HG03575 (cell line): ENCODE data around the gene DISC1.

Experiments used
- ATAC-seq: cut with Tn5 transposase; IDR thresholded peaks from one replicate; pipeline ENCODE4 v1.9.1; 2021; ENCODE audit not compliant: unreplicated experiment, insufficient number of reproducible peaks, low FRiP score; ENCODE audit errors: extremely low read depth

The DISC1 gene

GRCh38 chr1:231857609-231858135, 231.1 kb downstream of the DISC1 start:
- ATAC-seq, result no peak

- no peak for ATAC-seq
Observed at GRCh38 chr1:231860221-231861088, 233.9 kb downstream of the DISC1 start.

GRCh38 chr1:231861541-231862481, 235.2 kb downstream of the DISC1 start:
- no peak for ATAC-seq

- ATAC-seq, result no peak
Observed at GRCh38 chr1:231862611-231863010, 236.0 kb downstream of the DISC1 start.

GRCh38 chr1:231865331-231865730, 238.7 kb downstream of the DISC1 start:
- no peak for ATAC-seq

GRCh38 chr1:231866392-231867331, 240.1 kb downstream of the DISC1 start:
- ATAC-seq, result no peak

GRCh38 chr1:231867607-231868006, 241.0 kb downstream of the DISC1 start:
- no peak for ATAC-seq

GRCh38 chr1:231869364-231869763, 242.8 kb downstream of the DISC1 start:
- no peak for ATAC-seq

GRCh38 chr1:231871471-231871870, 244.9 kb downstream of the DISC1 start:
- no peak for ATAC-seq

- ATAC-seq, result no peak
Observed at GRCh38 chr1:231871878-231872277, 245.3 kb downstream of the DISC1 start.

- no peak for ATAC-seq
Observed at GRCh38 chr1:231872461-231872910, 245.9 kb downstream of the DISC1 start.

- ATAC-seq, result no peak
Observed at GRCh38 chr1:231878737-231879136, 252.1 kb downstream of the DISC1 start.

- no peak for ATAC-seq
Observed at GRCh38 chr1:231879296-231879695, 252.7 kb downstream of the DISC1 start.

GRCh38 chr1:231882333-231882732, 255.7 kb downstream of the DISC1 start:
- no peak for ATAC-seq

- no peak for ATAC-seq
Observed at GRCh38 chr1:231882790-231883189, 256.2 kb downstream of the DISC1 start.

GRCh38 chr1:231883382-231883781, 256.8 kb downstream of the DISC1 start:
- ATAC-seq, result no peak

- ATAC-seq, result no peak
Observed at GRCh38 chr1:231885209-231885854, 258.7 kb downstream of the DISC1 start.

- no peak for ATAC-seq
Observed at GRCh38 chr1:231887166-231887565, 260.6 kb downstream of the DISC1 start.
